ENCODE data around the gene CMC2.

Gene CMC2

DNA sequence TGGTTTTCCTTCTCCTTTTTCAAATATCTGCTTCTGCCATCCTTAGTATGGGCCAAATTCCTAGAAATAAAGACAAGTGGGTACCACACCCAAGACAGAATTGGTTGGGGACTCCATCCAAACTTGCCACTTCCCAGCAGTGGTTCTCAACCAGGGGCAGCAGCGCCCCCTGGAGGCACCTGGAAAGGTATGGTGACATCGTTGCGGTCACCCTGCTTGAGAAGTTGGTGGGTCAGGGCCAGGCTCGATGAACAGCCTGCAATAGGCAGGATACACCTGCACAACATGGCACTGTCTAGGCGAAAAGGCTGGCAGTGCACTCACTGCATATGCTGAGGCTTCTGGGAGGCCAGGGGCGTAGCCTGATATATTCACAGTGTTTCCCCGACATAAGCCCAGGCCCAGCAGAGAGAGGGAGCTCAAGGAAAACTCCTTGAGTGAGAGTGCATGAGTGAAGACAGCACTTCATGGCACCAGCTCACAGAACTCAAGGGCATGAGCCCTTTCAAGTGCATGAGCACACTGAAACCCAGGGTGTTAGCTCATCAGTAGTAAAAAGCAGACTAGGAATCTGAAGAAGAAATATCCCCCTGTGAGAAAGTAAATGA is 57.7 kb downstream of the CMC2 start:
- H3K27me3 ChIP-seq (ENCODE audit: insufficient read depth, low read length): no peaks in the 10 kb centered on the region
- no peaks in the 10 kb centered on the region for H3K79me2 ChIP-seq (ENCODE audit: control insufficient read depth, insufficient read depth, low read length, unreplicated experiment)
- no peaks in the 10 kb centered on the region for H3K36me3 ChIP-seq (ENCODE audit: insufficient read depth, low read length)
- no peak overlapping the region for H3K4me3 ChIP-seq (ENCODE audit: low read depth, low read length)
- H2AFZ ChIP-seq (ENCODE audit: low read length, unreplicated experiment): no peak overlapping the region
- H3K4me1 ChIP-seq (ENCODE audit: control insufficient read depth, insufficient read depth, low read length, unreplicated experiment): peaks cover 10% of the 10 kb centered on the region
- no peak overlapping the region for H3K27ac ChIP-seq (ENCODE audit: low read depth, low read length)

DNA sequence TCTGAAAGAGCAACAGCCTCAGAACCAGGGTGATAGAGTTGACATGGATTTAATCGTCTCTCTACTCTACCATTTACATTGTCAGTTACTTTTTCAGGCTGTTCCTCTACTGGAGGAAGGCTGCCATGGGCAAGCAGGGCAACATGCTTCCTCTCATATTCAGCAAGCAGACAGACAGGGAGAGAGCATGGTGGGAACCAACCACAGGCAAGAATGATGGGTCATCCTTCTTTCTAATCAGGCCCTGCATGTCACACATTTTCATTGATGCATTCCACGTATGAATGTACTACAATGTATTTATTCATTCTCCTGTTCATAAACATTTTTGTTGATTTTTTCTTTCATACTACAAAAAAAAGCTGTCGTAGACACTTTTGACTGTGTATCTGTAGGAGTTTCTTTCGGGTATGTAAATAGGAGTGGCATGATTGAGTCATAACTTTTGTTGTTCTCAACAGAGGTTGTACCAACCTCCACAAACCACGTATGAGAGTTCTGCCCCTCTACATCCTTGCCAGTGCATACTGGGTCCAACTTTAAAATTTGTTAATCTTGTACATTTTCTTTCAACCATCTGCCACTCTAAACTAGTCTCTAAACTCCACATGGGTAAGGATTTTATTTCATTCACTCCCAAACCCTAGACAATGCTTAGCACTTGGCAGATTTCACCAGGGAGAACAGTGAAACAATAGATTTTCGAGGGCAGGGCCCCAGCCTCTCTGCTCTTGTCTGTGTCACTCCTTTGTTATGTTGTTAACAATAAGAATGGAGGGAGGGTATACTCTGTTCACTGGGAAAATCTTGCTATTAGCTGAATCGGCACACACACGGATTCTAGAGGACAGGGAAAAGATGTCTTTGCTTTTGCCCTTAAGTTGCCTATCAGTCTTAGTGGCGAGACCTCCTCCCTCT is 58.7 kb downstream of the CMC2 start:
- H3K27ac ChIP-seq (ENCODE audit: low read depth, low read length): no peak overlapping the region
- H3K27me3 ChIP-seq (ENCODE audit: insufficient read depth, low read length): no peaks in the 10 kb centered on the region
- H3K79me2 ChIP-seq (ENCODE audit: control insufficient read depth, insufficient read depth, low read length, unreplicated experiment): no peaks in the 10 kb centered on the region
- H2AFZ ChIP-seq (ENCODE audit: low read length, unreplicated experiment): no peak overlapping the region
- no peaks in the 10 kb centered on the region for H3K36me3 ChIP-seq (ENCODE audit: insufficient read depth, low read length)
- no peak overlapping the region for H3K4me3 ChIP-seq (ENCODE audit: low read depth, low read length)
- peaks cover 10% of the 10 kb centered on the region for H3K4me1 ChIP-seq (ENCODE audit: control insufficient read depth, insufficient read depth, low read length, unreplicated experiment)

GRCh38 chr16:80947239-80947638 is 59.4 kb downstream of the CMC2 start:
- Histone ChIP-seq H3K79me2 (ENCODE audit: control insufficient read depth, insufficient read depth, low read length, unreplicated experiment) (no peaks in the 10 kb centered on the region), H2AFZ (ENCODE audit: low read length, unreplicated experiment) (no peak overlapping the region), H3K27me3 (ENCODE audit: insufficient read depth, low read length) (no peaks in the 10 kb centered on the region), H3K4me3 (ENCODE audit: low read depth, low read length) (no peak overlapping the region), H3K4me1 (ENCODE audit: control insufficient read depth, insufficient read depth, low read length, unreplicated experiment) (peaks cover 10% of the 10 kb centered on the region), H3K27ac (ENCODE audit: low read depth, low read length) (no peak overlapping the region), H3K36me3 (ENCODE audit: insufficient read depth, low read length) (no peaks in the 10 kb centered on the region)

DNA sequence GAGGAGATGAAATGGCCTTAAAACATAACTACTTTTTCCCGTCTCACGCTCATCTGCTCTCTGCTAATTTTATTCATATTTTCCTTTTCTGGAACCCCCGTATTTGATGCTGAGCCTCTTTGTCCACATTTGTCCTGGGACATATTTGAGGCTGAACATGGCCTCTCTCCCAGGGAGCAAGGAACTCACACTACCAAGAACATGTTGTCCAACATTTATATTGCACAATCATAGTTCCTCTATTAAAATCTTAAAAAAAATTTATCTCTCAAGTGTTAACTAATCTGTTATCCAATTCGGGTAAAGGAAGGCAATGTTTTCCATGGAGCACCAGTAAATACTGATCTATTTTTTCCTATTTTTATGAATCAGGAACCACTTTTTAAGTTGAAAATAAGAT is 60.2 kb downstream of the CMC2 start:
- Histone ChIP-seq H3K4me3 (ENCODE audit: low read depth, low read length) (no peak overlapping the region), H3K36me3 (ENCODE audit: insufficient read depth, low read length) (no peaks in the 10 kb centered on the region), H3K27ac (ENCODE audit: low read depth, low read length) (no peak overlapping the region), H3K27me3 (ENCODE audit: insufficient read depth, low read length) (no peaks in the 10 kb centered on the region), H2AFZ (ENCODE audit: low read length, unreplicated experiment) (no peak overlapping the region), H3K79me2 (ENCODE audit: control insufficient read depth, insufficient read depth, low read length, unreplicated experiment) (no peaks in the 10 kb centered on the region), H3K4me1 (ENCODE audit: control insufficient read depth, insufficient read depth, low read length, unreplicated experiment) (peaks cover 10% of the 10 kb centered on the region)

- Histone ChIP-seq H3K27me3 (ENCODE audit: insufficient read depth, low read length) (no peaks in the 10 kb centered on the region), H3K27ac (ENCODE audit: low read depth, low read length) (no peak overlapping the region), H3K36me3 (ENCODE audit: insufficient read depth, low read length) (no peaks in the 10 kb centered on the region), H2AFZ (ENCODE audit: low read length, unreplicated experiment) (no peak overlapping the region), H3K4me3 (ENCODE audit: low read depth, low read length) (no peak overlapping the region), H3K4me1 (ENCODE audit: control insufficient read depth, insufficient read depth, low read length, unreplicated experiment) (peaks cover 18% of the 10 kb centered on the region), H3K79me2 (ENCODE audit: control insufficient read depth, insufficient read depth, low read length, unreplicated experiment) (no peaks in the 10 kb centered on the region)
Observed at GRCh38 chr16:80940069-80940856, 66.4 kb downstream of the CMC2 start.

DNA sequence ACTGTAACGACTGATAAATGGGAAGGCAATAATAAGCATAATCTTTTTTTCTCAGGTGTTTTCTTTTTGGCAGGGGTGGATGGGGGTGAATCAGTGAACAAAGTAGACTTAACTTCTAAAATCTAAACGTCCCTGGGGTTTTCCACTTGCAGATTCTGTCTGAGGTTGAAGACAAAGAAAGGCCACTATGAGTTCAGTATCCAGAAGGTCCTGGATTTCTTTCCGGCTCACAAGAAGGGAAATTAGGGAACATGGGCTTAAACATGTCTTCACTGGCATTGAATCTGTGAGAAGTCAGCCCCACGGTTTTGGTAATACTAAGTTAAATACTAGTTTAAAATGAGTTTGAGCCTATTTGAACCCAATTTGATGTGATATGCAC is 67.8 kb downstream of the CMC2 start:
- H3K4me1 ChIP-seq (ENCODE audit: control insufficient read depth, insufficient read depth, low read length, unreplicated experiment): peaks cover 18% of the 10 kb centered on the region
- no peaks in the 10 kb centered on the region for H3K36me3 ChIP-seq (ENCODE audit: insufficient read depth, low read length)
- H3K79me2 ChIP-seq (ENCODE audit: control insufficient read depth, insufficient read depth, low read length, unreplicated experiment): no peaks in the 10 kb centered on the region
- no peak overlapping the region for H2AFZ ChIP-seq (ENCODE audit: low read length, unreplicated experiment)
- H3K27me3 ChIP-seq (ENCODE audit: insufficient read depth, low read length): no peaks in the 10 kb centered on the region
- peak overlapping the region; percentile 92 for H3K27ac ChIP-seq (ENCODE audit: low read depth, low read length)
- peak overlapping the region; percentile 65; the same call in 1 of the 2 replicates for H3K4me3 ChIP-seq (ENCODE audit: low read depth, low read length)

DNA sequence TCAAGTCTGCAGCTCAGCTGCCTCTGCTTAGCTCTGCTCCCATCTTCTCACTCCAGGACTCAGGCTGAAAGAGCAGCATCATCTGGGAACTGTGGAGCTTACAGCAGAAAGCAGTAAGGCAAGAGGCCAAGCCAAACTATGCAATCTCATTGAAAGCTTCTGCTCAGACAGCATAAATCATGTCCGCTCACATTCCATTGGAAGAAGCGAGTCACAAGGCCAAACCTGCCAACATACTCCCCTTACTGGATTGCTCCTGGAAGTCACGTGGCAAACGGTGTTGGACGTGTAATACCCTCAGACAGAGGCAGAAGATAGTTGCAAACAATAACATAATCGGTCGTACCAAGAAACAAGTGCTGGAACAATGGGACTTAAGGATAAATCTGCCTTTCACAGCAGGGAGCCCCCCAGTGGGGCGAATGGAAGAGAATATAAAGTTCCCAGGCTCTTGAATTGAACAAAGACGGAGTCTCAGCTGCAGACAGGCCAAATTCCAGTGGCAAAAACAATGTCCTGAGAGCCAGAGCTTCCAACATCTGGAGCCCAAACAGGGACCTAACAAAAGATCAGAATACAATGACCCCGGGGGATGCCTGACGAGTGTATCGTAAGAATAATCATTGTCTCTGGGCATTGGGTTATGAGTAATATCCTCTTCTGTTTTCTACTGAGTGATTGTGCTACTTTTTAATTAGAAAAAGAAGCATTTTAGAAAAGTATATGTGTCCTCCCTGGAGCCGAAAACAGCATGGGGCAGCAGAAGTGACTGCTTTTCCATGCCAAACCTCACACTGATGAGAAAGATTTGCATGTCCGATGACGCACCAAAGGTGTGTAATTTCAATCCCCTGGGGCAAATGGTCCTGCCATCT is 68.4 kb downstream of the CMC2 start:
- peak overlapping the region; percentile 65 for H3K4me3 ChIP-seq (ENCODE audit: low read depth, low read length)
- H3K4me1 ChIP-seq (ENCODE audit: control insufficient read depth, insufficient read depth, low read length, unreplicated experiment): peaks cover 18% of the 10 kb centered on the region
- no peaks in the 10 kb centered on the region for H3K36me3 ChIP-seq (ENCODE audit: insufficient read depth, low read length)
- no peaks in the 10 kb centered on the region for H3K79me2 ChIP-seq (ENCODE audit: control insufficient read depth, insufficient read depth, low read length, unreplicated experiment)
- peak overlapping the region; percentile 92 for H3K27ac ChIP-seq (ENCODE audit: low read depth, low read length)
- H3K27me3 ChIP-seq (ENCODE audit: insufficient read depth, low read length): no peaks in the 10 kb centered on the region
- H2AFZ ChIP-seq (ENCODE audit: low read length, unreplicated experiment): peak overlapping the region; percentile 84

DNA sequence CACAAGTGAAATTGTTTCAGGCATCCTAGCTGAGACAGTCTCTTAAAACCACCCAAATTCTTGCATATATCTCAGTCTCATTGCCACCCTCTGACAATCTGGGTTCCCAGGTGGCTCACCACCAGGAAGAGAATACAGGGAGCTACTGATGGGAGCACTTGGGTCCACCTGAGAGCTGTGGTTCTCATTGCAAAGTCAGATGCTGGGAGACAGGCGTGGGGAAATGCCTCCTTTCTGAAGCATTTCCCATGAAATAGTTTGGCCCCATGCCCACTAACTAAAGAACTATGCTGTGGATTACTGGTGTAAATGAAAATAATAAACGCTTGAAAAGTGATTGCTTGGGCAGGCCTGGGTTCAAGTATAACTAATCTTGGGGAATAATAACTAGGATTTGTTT is 70.3 kb downstream of the CMC2 start:
- Histone ChIP-seq H3K27me3 (ENCODE audit: insufficient read depth, low read length) (no peaks in the 10 kb centered on the region), H3K4me1 (ENCODE audit: control insufficient read depth, insufficient read depth, low read length, unreplicated experiment) (peaks cover 18% of the 10 kb centered on the region), H2AFZ (ENCODE audit: low read length, unreplicated experiment) (no peak overlapping the region), H3K27ac (ENCODE audit: low read depth, low read length) (peak overlapping the region; percentile 92; the same call in 1 of the 2 replicates), H3K79me2 (ENCODE audit: control insufficient read depth, insufficient read depth, low read length, unreplicated experiment) (no peaks in the 10 kb centered on the region), H3K36me3 (ENCODE audit: insufficient read depth, low read length) (no peaks in the 10 kb centered on the region), H3K4me3 (ENCODE audit: low read depth, low read length) (no peak overlapping the region)

GRCh38 chr16:80935691-80936090 is 71.0 kb downstream of the CMC2 start:
- Histone ChIP-seq H3K4me3 (ENCODE audit: low read depth, low read length) (no peak overlapping the region), H3K27me3 (ENCODE audit: insufficient read depth, low read length) (no peaks in the 10 kb centered on the region), H3K36me3 (ENCODE audit: insufficient read depth, low read length) (no peaks in the 10 kb centered on the region), H3K4me1 (ENCODE audit: control insufficient read depth, insufficient read depth, low read length, unreplicated experiment) (peaks cover 18% of the 10 kb centered on the region), H3K27ac (ENCODE audit: low read depth, low read length) (no peak overlapping the region), H2AFZ (ENCODE audit: low read length, unreplicated experiment) (no peak overlapping the region), H3K79me2 (ENCODE audit: control insufficient read depth, insufficient read depth, low read length, unreplicated experiment) (peaks cover 3% of the 10 kb centered on the region)

DNA sequence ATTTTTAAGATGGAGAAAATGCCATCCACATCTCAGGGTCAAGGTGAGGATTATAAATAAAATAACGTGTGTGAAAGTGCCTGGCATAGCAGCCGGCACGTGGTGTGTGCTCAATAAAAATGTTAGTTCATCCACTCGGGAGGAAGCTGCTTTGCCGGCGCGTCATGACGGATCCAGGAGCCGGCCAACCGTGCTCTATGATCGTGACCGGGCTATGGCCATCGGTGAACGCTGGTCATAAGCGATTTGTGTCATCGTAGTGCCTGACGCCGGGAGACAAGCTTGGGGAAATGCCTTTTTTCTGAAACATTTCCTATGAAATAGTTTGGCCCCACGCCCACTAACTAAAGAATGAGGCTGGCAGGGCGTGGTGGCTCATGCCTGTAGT is 74.0 kb downstream of the CMC2 start:
- Histone ChIP-seq H3K27ac (ENCODE audit: low read depth, low read length) (peak overlapping the region; percentile 96), H3K27me3 (ENCODE audit: insufficient read depth, low read length) (no peaks in the 10 kb centered on the region), H3K36me3 (ENCODE audit: insufficient read depth, low read length) (no peaks in the 10 kb centered on the region), H3K4me3 (ENCODE audit: low read depth, low read length) (peak overlapping the region; percentile 78), H2AFZ (ENCODE audit: low read length, unreplicated experiment) (peak overlapping the region; percentile 75), H3K4me1 (ENCODE audit: control insufficient read depth, insufficient read depth, low read length, unreplicated experiment) (peaks cover 8% of the 10 kb centered on the region), H3K79me2 (ENCODE audit: control insufficient read depth, insufficient read depth, low read length, unreplicated experiment) (peaks cover 7% of the 10 kb centered on the region)

All from ACC112 (cell line).